Activated CD4-positive, alpha-beta T cell treated with anti-CD3 and anti-CD28 coated beads, Interleukin-2, amount 50 U/mL, for 48 hours (primary cell): Measurements from ENCODE around the gene ISL1.

ENCODE experiments used
- DNase-seq, 2 experiments: peaks; one replicate each; pipeline ENCODE4 v3.0.0-alpha.2; 2020

ISL1 gene

GRCh38 chr5:51383131-51384121 is at the start of gene ISL1:
TSS of gene ISL1 (plus strand) at chr5:51383448. CDS start at chr5:51383672, 224 bp downstream.
- no peak for DNase-seq

- no peak for DNase-seq
Measured at GRCh38 chr5:51336878-51337277, 46.4 kb upstream of the ISL1 start.

GRCh38 chr5:51345106-51345505 is 38.1 kb upstream of the ISL1 start:
- no peak for DNase-seq

GRCh38 chr5:51347157-51347556 is 36.1 kb upstream of the ISL1 start:
- no peak for DNase-seq

- no peak for DNase-seq
Measured at GRCh38 chr5:51347704-51348103, 35.5 kb upstream of the ISL1 start.

- no peak for DNase-seq
Measured at GRCh38 chr5:51371052-51371451, 12.2 kb upstream of the ISL1 start.

- no peak for DNase-seq
Measured at GRCh38 chr5:51373880-51374523, 9.2 kb upstream of the ISL1 start.

GRCh38 chr5:51375084-51375483 is 8.2 kb upstream of the ISL1 start:
- no peak for DNase-seq

- no peak for DNase-seq
Measured at GRCh38 chr5:51376509-51376908, 6.7 kb upstream of the ISL1 start.

- DNase-seq = no peak
Measured at GRCh38 chr5:51377151-51378060, 5.8 kb upstream of the ISL1 start.

- no peak for DNase-seq
Measured at GRCh38 chr5:51378061-51378409, 5.2 kb upstream of the ISL1 start.

- no peak for DNase-seq
Measured at GRCh38 chr5:51378448-51379330, 4.6 kb upstream of the ISL1 start.

GRCh38 chr5:51379331-51379700 is 3.9 kb upstream of the ISL1 start:
- DNase-seq = no peak

- no peak for DNase-seq
Measured at GRCh38 chr5:51380603-51381207, 2.5 kb upstream of the ISL1 start.

GRCh38 chr5:51381761-51382474 is 1.3 kb upstream of the ISL1 start:
- DNase-seq = no peak

- no peak for DNase-seq
Measured at GRCh38 chr5:51382521-51383130, 622 bp upstream of the ISL1 start.

- DNase-seq = no peak
Measured at GRCh38 chr5:51384281-51384840, 1.1 kb downstream of the ISL1 start.

- DNase-seq = no peak
Measured at GRCh38 chr5:51385216-51385615, 2.0 kb downstream of the ISL1 start.

GRCh38 chr5:51386916-51387883 is 4.0 kb downstream of the ISL1 start:
- DNase-seq = no peak
